Fibroblast of lung (primary cell): ENCODE data around the gene ADGRD2. TPM values are rescaled to one million over a fixed set of nuclear protein-coding genes. Genes with fewer than 3 reads are reported as not detected.

Experiments used
- DNase-seq, 2 donors: peaks; one replicate each; pipeline versions ENCODE4 v3.0.0 to v3.0.0-alpha.2; 2010; ENCODE audit warnings: low read depth in 2 of 2
- H2AFZ ChIP-seq: 2 replicates; pipeline ENCODE4 v1.5.1; 2012; ENCODE audit warnings: low read length, control low read depth, inconsistent platforms
- H3K27ac ChIP-seq: 2 replicates; pipeline ENCODE4 v1.5.1; 2011; ENCODE audit warnings: low read length, control low read depth; ENCODE audit not compliant: insufficient read depth
- H3K27me3 ChIP-seq: 2 replicates; pipeline ENCODE4 v1.5.1; 2011; ENCODE audit warnings: mild to moderate bottlenecking, low read length; ENCODE audit not compliant: control insufficient read depth, insufficient read depth
- H3K36me3 ChIP-seq: 2 replicates; pipeline ENCODE4 v1.5.1; 2011; ENCODE audit warnings: low read length; ENCODE audit not compliant: control insufficient read depth, insufficient read depth
- H3K4me1 ChIP-seq: 2 replicates; pipeline ENCODE4 v1.5.1; 2011; ENCODE audit warnings: low read length; ENCODE audit not compliant: control insufficient read depth, insufficient read depth; ENCODE audit errors: extremely low read depth
- H3K4me2 ChIP-seq: 2 replicates; pipeline ENCODE4 v1.5.1; 2011; ENCODE audit warnings: low read length, control low read depth; ENCODE audit not compliant: insufficient read depth; ENCODE audit errors: extremely low read depth
- H3K4me3 ChIP-seq, 4 experiments: fragments of 200-600 bp in 1 of 4; sonication (generic) in 1 of 4; replicated peaks in 1 of 4; 2 replicates each; pipeline ENCODE4 v1.5.1; 2011 to 2016; ENCODE audit warnings: low read length in 4 of 4, low read depth in 3 of 4, mild to moderate bottlenecking in 3 of 4, control low read depth in 2 of 4, inconsistent platforms in 1 of 4, mixed read lengths in 1 of 4; ENCODE audit not compliant: insufficient read depth in 1 of 4; ENCODE audit errors: control extremely low read depth in 1 of 4
- H3K79me2 ChIP-seq: 2 replicates; pipeline ENCODE4 v1.5.1; 2012; ENCODE audit warnings: mild to moderate bottlenecking, low read length, inconsistent platforms; ENCODE audit not compliant: control insufficient read depth, insufficient read depth
- H3K9ac ChIP-seq: 2 replicates; pipeline ENCODE4 v1.5.1; 2011; ENCODE audit warnings: mild to moderate bottlenecking, low read length, control low read depth; ENCODE audit not compliant: insufficient read depth
- H3K9me3 ChIP-seq: 2 replicates; pipeline ENCODE4 v1.5.1; 2012; ENCODE audit warnings: low read depth, low read length; ENCODE audit not compliant: control insufficient read depth, insufficient read depth
- H4K20me1 ChIP-seq: 2 replicates; pipeline ENCODE4 v1.5.1; 2011; ENCODE audit warnings: low read length; ENCODE audit not compliant: control insufficient read depth, insufficient read depth; ENCODE audit errors: extremely low read depth
- CTCF ChIP-seq, 2 donors: IDR thresholded peaks in 1 of 2; conservative IDR thresholded peaks in 1 of 2; 1 replicate in 1 of 2; 2 replicates in 1 of 2; pipeline ENCODE4 v1.5.1; 2011 to 2012; ENCODE audit warnings: low read length in 2 of 2, control low read depth in 1 of 2, inconsistent platforms in 1 of 2, low read depth in 1 of 2, mild to moderate bottlenecking in 1 of 2
- EZH2 ChIP-seq: IDR thresholded peaks from 2 replicates; pipeline ENCODE4 v1.5.1; 2012; ENCODE audit warnings: low read length, control low read depth, mild to moderate bottlenecking; ENCODE audit errors: missing control alignments
- polyA plus RNA-seq, 2 donors: library from polyadenylated mRNA; depleted of rRNA in 1 of 2; stranded (reverse) in 1 of 2; unstranded in 1 of 2; fragments of >200 nt; gene quantifications; 2 replicates each; pipeline ENCODE4 v1.2.1, GENCODE V29; 2011 to 2012; ENCODE audit warnings: missing spikeins in 1 of 2
- total RNA-seq: library from RNA; depleted of rRNA; stranded (reverse); fragments of >200 nt; gene quantifications from 2 replicates; pipeline ENCODE4 v1.2.1, GENCODE V29; 2014

ADGRD2 gene
- total and polyA plus RNA-seq, 2 donors (not counting 1 experiment from before 2014, with no cell fraction given) = not detected

- H3K4me3 ChIP-seq = no peak overlapping the region
- H4K20me1 ChIP-seq = no peaks in the 10 kb centered on the region
- H3K9me3 ChIP-seq = no peaks in the 10 kb centered on the region
- no peaks in the 10 kb centered on the region for H3K4me1 ChIP-seq
- no peaks in the 10 kb centered on the region for H3K79me2 ChIP-seq
- H3K36me3 ChIP-seq = no peaks in the 10 kb centered on the region
- H3K4me2 ChIP-seq = no peak overlapping the region
- H3K27me3 ChIP-seq = peaks cover 35% of the 10 kb centered on the region
- no peak overlapping the region for H3K27ac ChIP-seq
- H3K9ac ChIP-seq = no peak overlapping the region
- no peak for DNase-seq
- TF ChIP-seq EZH2 (no peak), CTCF (conservative IDR thresholded peaks at IDR 0.05 in 1 of 2, IDR thresholded peaks at IDR 0.05 in 1 of 2; ENCODE audit: low read depth in 1 of 2, low read length in 2 of 2) (no peak)
- H2AFZ ChIP-seq = no peak overlapping the region
These were observed 67.9 kb downstream of the ADGRD2 start for GRCh38 chr9:124518116-124518515.

- TF ChIP-seq EZH2 (no peak), CTCF (conservative IDR thresholded peaks at IDR 0.05 in 1 of 2, IDR thresholded peaks at IDR 0.05 in 1 of 2; ENCODE audit: low read depth in 1 of 2, low read length in 2 of 2) (no peak)
- Histone ChIP-seq H2AFZ (no peak overlapping the region), H3K27ac (no peak overlapping the region), H3K9me3 (no peaks in the 10 kb centered on the region), H3K4me1 (no peaks in the 10 kb centered on the region), H3K27me3 (peaks cover 27% of the 10 kb centered on the region), H3K4me2 (no peak overlapping the region), H3K79me2 (no peaks in the 10 kb centered on the region), H3K9ac (no peak overlapping the region), H3K36me3 (no peaks in the 10 kb centered on the region), H4K20me1 (no peaks in the 10 kb centered on the region), H3K4me3 (no peak overlapping the region)
- no peak for DNase-seq
These were observed 70.0 kb downstream of the ADGRD2 start for GRCh38 chr9:124520206-124520596.

DNA sequence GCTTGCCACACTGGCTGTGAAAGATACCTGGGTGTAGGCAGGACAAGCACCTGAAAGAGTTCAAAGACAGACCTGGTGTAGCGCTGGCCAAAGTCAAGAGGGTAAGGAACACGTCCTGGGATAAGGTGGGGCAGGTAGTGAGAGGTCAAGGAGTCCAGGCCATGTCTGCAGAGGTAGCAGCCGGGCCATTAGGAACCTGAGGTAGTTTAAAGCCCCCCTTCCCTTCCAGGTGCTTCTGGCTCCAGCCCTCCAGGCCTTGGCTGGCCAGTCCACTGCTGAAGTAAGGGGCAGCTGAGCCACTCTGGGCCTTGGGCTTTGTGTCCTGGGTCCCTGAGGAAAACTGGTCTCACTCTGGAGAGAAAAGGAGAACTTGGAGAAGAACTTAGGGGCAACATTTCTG lies 70.9 kb downstream of the ADGRD2 start:
- no peaks in the 10 kb centered on the region for H4K20me1 ChIP-seq
- no peaks in the 10 kb centered on the region for H3K79me2 ChIP-seq
- peaks cover 22% of the 10 kb centered on the region for H3K27me3 ChIP-seq
- H2AFZ ChIP-seq = no peak overlapping the region
- H3K36me3 ChIP-seq = no peaks in the 10 kb centered on the region
- no peaks in the 10 kb centered on the region for H3K9me3 ChIP-seq
- no peak overlapping the region for H3K4me3 ChIP-seq
- H3K4me2 ChIP-seq = no peak overlapping the region
- no peak overlapping the region for H3K27ac ChIP-seq
- no peak for DNase-seq
- no peak overlapping the region for H3K9ac ChIP-seq
- no peaks in the 10 kb centered on the region for H3K4me1 ChIP-seq
- TF ChIP-seq CTCF (conservative IDR thresholded peaks at IDR 0.05 in 1 of 2, IDR thresholded peaks at IDR 0.05 in 1 of 2; ENCODE audit: low read depth in 1 of 2, low read length in 2 of 2) (no peak), EZH2 (no peak)
